Upper lobe of left lung (tissue), 4 donors: Measurements from ENCODE around the gene C5AR2.
"Not testable (repeated sequence)": the region's sequence is repeated elsewhere in the genome, so short reads cannot be mapped to it uniquely, and the experiment has no call there.

Experiments used
- CTCF ChIP-seq, 6 experiments: fragments of 450-650 bp in 4 of 6; fragments of 200-600 bp in 2 of 6; sonication (generic) in 2 of 6; IDR thresholded peaks; one replicate each; pipeline ENCODE4 v1.5.1; 2016 to 2019; ENCODE audit warnings: antibody characterized with exemption in 6 of 6
- EP300 ChIP-seq, 4 donors: sonication (generic); formaldehyde crosslinking; IDR thresholded peaks; one replicate each; pipeline ENCODE4 v1.5.1; 2017; ENCODE audit warnings: antibody characterized with exemption in 4 of 4, control low read depth in 2 of 4
- POLR2A ChIP-seq, 4 donors: fragments of 450-650 bp; IDR thresholded peaks; one replicate each; pipeline ENCODE4 v1.5.1; 2016 to 2017; ENCODE audit warnings: antibody characterized with exemption in 4 of 4, mild to moderate bottlenecking in 2 of 4

GRCh38 chr19:47386582-47386981 lies 54.6 kb downstream of the C5AR2 start:
- not testable (repeated sequence) for TF ChIP-seq CTCF, EP300, POLR2A (IDR thresholded peaks at IDR 0.05)
